ENCODE results near the gene CROCC2. TPM values are rescaled to one million over a fixed set of nuclear protein-coding genes. Genes with fewer than 3 reads are reported as not detected.

CROCC2 gene
- total and polyA plus RNA-seq, 2 of the 13 experiments (the other 11 are each of a cell fraction or from before 2014, with no cell fraction given): not detected

DNA sequence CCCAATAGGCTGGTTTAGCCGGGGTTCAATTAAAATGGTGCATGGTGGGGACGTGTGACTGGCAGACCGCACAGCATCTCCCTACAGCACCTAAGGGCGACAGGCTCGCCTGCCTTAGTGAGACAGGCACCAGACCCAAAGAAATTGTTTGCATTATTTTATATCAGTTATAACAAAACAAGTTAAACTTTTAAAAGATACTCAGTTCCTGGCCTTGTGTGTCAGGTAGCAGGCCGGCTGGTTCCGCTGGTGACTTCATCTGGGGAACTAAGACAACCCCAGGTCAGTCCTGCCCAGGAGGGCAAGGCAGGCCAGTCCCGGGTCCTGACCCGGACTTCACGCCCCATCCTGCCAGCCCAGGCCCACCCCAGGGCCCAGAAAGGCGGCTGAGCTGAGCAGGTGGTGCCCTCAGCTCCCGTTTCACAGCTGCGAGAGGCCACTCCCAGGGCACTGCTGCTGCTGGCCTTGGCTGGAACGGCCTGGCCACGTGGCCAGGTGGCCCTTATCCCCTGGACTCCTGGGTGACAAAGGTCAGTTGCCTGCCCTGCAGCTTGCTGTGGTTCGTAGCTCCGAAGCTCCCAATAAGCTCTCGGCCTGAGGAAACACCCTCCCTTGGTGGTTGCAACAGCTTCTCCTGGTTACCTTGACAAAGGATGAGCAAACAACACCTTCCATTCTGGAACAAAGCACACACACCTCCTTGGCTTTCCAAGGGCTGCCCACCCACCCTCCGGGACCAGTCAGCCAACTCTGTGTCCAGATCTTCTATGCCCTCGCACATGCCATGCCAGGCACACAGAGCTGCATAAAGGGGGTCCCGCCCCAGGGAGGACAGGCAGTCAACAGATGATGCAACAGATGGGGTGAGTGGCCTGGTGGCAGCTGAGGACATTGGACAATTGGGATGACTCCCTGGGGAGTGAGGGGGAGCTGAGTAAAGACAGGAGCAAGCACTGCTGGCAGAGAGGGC lies 48.8 kb upstream of the CROCC2 start (continued):
- TF ChIP-seq, protein P1, sequence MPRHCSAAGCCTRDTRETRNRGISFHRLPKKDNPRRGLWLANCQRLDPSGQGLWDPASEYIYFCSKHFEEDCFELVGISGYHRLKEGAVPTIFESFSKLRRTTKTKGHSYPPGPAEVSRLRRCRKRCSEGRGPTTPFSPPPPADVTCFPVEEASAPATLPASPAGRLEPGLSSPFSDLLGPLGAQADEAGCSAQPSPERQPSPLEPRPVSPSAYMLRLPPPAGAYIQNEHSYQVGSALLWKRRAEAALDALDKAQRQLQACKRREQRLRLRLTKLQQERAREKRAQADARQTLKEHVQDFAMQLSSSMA (CRISPR knock-in tag; IDR thresholded peaks at IDR 0.05): peak; percentile 87
- TF ChIP-seq ZNF788 (CRISPR knock-in tag; IDR thresholded peaks at IDR 0.05; ENCODE audit: borderline replicate concordance) (peak; percentile 99), POGZ (CRISPR knock-in tag; IDR thresholded peaks at IDR 0.05) (peak; percentile 94), ARNT2 (CRISPR knock-in tag; IDR thresholded peaks at IDR 0.05; ENCODE audit: low read depth) (peak; percentile 98), AKAP8 (CRISPR knock-in tag; IDR thresholded peaks at IDR 0.05) (peak; percentile 94), SIX4 (CRISPR knock-in tag; IDR thresholded peaks at IDR 0.05) (peak; percentile 76)
- TF ChIP-seq, protein P2, sequence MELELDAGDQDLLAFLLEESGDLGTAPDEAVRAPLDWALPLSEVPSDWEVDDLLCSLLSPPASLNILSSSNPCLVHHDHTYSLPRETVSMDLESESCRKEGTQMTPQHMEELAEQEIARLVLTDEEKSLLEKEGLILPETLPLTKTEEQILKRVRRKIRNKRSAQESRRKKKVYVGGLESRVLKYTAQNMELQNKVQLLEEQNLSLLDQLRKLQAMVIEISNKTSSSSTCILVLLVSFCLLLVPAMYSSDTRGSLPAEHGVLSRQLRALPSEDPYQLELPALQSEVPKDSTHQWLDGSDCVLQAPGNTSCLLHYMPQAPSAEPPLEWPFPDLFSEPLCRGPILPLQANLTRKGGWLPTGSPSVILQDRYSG (CRISPR knock-in tag; IDR thresholded peaks at IDR 0.05): no peak
- TF ChIP-seq, protein P3, sequence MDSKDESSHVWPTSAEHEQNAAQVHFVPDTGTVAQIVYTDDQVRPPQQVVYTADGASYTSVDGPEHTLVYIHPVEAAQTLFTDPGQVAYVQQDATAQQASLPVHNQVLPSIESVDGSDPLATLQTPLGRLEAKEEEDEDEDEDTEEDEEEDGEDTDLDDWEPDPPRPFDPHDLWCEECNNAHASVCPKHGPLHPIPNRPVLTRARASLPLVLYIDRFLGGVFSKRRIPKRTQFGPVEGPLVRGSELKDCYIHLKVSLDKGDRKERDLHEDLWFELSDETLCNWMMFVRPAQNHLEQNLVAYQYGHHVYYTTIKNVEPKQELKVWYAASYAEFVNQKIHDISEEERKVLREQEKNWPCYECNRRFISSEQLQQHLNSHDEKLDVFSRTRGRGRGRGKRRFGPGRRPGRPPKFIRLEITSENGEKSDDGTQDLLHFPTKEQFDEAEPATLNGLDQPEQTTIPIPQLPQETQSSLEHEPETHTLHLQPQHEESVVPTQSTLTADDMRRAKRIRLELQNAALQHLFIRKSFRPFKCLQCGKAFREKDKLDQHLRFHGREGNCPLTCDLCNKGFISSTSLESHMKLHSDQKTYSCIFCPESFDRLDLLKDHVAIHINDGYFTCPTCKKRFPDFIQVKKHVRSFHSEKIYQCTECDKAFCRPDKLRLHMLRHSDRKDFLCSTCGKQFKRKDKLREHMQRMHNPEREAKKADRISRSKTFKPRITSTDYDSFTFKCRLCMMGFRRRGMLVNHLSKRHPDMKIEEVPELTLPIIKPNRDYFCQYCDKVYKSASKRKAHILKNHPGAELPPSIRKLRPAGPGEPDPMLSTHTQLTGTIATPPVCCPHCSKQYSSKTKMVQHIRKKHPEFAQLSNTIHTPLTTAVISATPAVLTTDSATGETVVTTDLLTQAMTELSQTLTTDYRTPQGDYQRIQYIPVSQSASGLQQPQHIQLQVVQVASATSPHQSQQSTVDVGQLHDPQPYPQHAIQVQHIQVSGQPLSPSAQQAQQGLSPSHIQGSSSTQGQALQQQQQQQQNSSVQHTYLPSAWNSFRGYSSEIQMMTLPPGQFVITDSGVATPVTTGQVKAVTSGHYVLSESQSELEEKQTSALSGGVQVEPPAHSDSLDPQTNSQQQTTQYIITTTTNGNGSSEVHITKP (CRISPR knock-in tag; IDR thresholded peaks at IDR 0.05; ENCODE audit: low read depth): peak; percentile 86
- TF ChIP-seq, protein P4, sequence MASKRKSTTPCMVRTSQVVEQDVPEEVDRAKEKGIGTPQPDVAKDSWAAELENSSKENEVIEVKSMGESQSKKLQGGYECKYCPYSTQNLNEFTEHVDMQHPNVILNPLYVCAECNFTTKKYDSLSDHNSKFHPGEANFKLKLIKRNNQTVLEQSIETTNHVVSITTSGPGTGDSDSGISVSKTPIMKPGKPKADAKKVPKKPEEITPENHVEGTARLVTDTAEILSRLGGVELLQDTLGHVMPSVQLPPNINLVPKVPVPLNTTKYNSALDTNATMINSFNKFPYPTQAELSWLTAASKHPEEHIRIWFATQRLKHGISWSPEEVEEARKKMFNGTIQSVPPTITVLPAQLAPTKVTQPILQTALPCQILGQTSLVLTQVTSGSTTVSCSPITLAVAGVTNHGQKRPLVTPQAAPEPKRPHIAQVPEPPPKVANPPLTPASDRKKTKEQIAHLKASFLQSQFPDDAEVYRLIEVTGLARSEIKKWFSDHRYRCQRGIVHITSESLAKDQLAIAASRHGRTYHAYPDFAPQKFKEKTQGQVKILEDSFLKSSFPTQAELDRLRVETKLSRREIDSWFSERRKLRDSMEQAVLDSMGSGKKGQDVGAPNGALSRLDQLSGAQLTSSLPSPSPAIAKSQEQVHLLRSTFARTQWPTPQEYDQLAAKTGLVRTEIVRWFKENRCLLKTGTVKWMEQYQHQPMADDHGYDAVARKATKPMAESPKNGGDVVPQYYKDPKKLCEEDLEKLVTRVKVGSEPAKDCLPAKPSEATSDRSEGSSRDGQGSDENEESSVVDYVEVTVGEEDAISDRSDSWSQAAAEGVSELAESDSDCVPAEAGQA (IDR thresholded peaks at IDR 0.05; ENCODE audit: low read depth): peak; percentile 70
- TF ChIP-seq, protein P4 (CRISPR knock-in tag; IDR thresholded peaks at IDR 0.05; ENCODE audit: borderline replicate concordance): no peak
- TF ChIP-seq, protein P5, sequence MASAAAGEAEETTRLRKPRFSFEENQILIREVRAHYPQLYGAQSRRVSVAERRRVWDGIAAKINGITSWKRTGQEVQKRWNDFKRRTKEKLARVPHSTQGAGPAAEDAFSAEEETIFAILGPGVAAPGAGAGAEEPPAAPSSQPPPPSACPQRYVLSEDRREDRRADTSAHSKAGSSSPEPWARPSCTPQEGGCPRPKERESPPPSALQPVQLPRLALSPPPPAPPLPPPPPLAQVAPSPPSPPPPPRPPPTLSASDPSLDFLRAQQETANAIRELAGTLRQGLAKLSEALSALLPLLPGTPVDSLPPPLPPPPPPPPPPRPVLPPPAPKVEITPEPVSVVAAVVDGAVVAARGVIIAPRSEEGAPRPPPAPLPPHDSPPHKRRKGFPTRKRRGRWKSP (CRISPR knock-in tag; IDR thresholded peaks at IDR 0.05): peak; percentile 95
- TF ChIP-seq, protein P6, sequence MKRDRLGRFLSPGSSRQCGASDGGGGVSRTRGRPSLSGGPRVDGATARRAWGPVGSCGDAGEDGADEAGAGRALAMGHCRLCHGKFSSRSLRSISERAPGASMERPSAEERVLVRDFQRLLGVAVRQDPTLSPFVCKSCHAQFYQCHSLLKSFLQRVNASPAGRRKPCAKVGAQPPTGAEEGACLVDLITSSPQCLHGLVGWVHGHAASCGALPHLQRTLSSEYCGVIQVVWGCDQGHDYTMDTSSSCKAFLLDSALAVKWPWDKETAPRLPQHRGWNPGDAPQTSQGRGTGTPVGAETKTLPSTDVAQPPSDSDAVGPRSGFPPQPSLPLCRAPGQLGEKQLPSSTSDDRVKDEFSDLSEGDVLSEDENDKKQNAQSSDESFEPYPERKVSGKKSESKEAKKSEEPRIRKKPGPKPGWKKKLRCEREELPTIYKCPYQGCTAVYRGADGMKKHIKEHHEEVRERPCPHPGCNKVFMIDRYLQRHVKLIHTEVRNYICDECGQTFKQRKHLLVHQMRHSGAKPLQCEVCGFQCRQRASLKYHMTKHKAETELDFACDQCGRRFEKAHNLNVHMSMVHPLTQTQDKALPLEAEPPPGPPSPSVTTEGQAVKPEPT (CRISPR knock-in tag; IDR thresholded peaks at IDR 0.05; ENCODE audit: low read depth): peak; percentile 91; the same call in 1 of the 2 replicates

Measured in HepG2 (cell line).